HepG2 (cell line): ENCODE results near the gene CLCA2. TPM values are rescaled to one million over a fixed set of nuclear protein-coding genes. Genes with fewer than 3 reads are reported as not detected.

Experiments used
- ATAC-seq: fragments of 200-7000 bp; cut with Tn5 transposase; 3 replicates; pipeline ENCODE4 v1.9.1; 2020; ENCODE audit warnings: mild to moderate bottlenecking, moderate library complexity
- BruUV-seq: library from RNA; stranded (reverse); fragments of 400-500 nt; replicated peaks from 2 replicates; lab custom pipeline; 2021; lab: Mats Ljungman, UMichigan
- CTCF ChIA-PET: fragments of 300-600 bp; formaldehyde crosslinking; extraction: SDS; loops from one replicate; lab custom pipeline; 2021; ENCODE audit warnings: low total read pairs, inconsistent platforms, low intra/inter-chr PET ratio; lab: Yijun Ruan, JAX
- POLR2A ChIA-PET: fragments of 350-600 bp; sonication (Branson Sonifier 250); formaldehyde crosslinking; loops from one replicate; lab custom pipeline; 2020; ENCODE audit warnings: antibody characterized with exemption, inconsistent platforms; lab: Yijun Ruan, JAX
- DNase-seq: peaks from one replicate; pipeline ENCODE4 v3.0.0-alpha.2; 2015; ENCODE audit warnings: low spot score
- FAIRE-seq: peaks from 3 replicates; lab custom pipeline; 2011; peaks lifted over from hg19 to GRCh38; lab: Jason Lieb, UNC
- H2AFZ ChIP-seq: one replicate; pipeline ENCODE4 v1.6.1; 2011; ENCODE audit warnings: low read length, inconsistent platforms
- H3K27ac ChIP-seq: fragments of 300-600 bp; 3 replicates; pipeline ENCODE4 v1.8.0; 2011; ENCODE audit warnings: mixed run types, mild to moderate bottlenecking, mixed read lengths, low read length, inconsistent platforms; ENCODE audit not compliant: insufficient read depth; ENCODE audit errors: extremely low read length
- H3K27me3 ChIP-seq, 2 experiments: fragments of 200-600 bp in 1 of 2; 2 replicates in 1 of 2; 3 replicates in 1 of 2; pipeline versions ENCODE4 v1.6.0 to v1.8.0; 2011; ENCODE audit warnings: low read length in 2 of 2, mild to moderate bottlenecking in 2 of 2, moderate library complexity in 2 of 2, inconsistent platforms in 1 of 2; ENCODE audit not compliant: insufficient read depth in 2 of 2, control insufficient read depth in 1 of 2
- H3K36me3 ChIP-seq, 2 experiments: fragments of 200-600 bp in 1 of 2; replicated peaks in 1 of 2; 2 replicates in 1 of 2; 3 replicates in 1 of 2; pipeline versions ENCODE4 v1.5.1 to v1.8.0; 2011; ENCODE audit warnings: low read length in 2 of 2, inconsistent platforms in 1 of 2; ENCODE audit not compliant: insufficient read depth in 2 of 2, control insufficient read depth in 1 of 2
- H3K4me1 ChIP-seq: 2 replicates; pipeline ENCODE4 v1.5.1; 2012; ENCODE audit warnings: low read length, inconsistent platforms; ENCODE audit not compliant: insufficient read depth
- H3K4me2 ChIP-seq: 2 replicates; pipeline ENCODE4 v1.6.0; 2011; ENCODE audit warnings: low read depth, low read length, inconsistent platforms
- H3K4me3 ChIP-seq, 3 experiments: fragments of 200-600 bp in 1 of 3; sonication (generic), shearing (Covaris generic) in 1 of 3; replicated peaks in 1 of 3; 2 replicates each; pipeline ENCODE4 v1.5.1; 2011 to 2016; ENCODE audit warnings: low read length in 3 of 3, inconsistent platforms in 2 of 3, low read depth in 2 of 3, mild to moderate bottlenecking in 2 of 3, control low read depth in 1 of 3, mixed read lengths in 1 of 3; ENCODE audit not compliant: insufficient read depth in 1 of 3
- H3K79me2 ChIP-seq: one replicate; pipeline ENCODE4 v1.6.1; 2011; ENCODE audit warnings: low read length, inconsistent platforms; ENCODE audit not compliant: insufficient read depth
- H3K9ac ChIP-seq: 2 replicates; pipeline ENCODE4 v1.6.0; 2011; ENCODE audit warnings: mild to moderate bottlenecking, low read depth, low read length, inconsistent platforms; ENCODE audit not compliant: insufficient read depth
- H3K9me3 ChIP-seq: 2 replicates; pipeline ENCODE4 v1.5.1; 2012; ENCODE audit warnings: mild to moderate bottlenecking, low read length
- H4K20me1 ChIP-seq: 2 replicates; pipeline ENCODE4 v1.6.0; 2011; ENCODE audit warnings: inconsistent platforms, mild to moderate bottlenecking, low read length, moderate library complexity; ENCODE audit not compliant: insufficient read depth
- HMGXB3 ChIP-seq: sonication (generic); formaldehyde crosslinking; IDR thresholded peaks from 2 replicates; pipeline ENCODE4 v1.4.0; 2020; ENCODE audit warnings: missing genetic modification reagents, borderline replicate concordance
- IKZF1 ChIP-seq: fragments of 450-650 bp; IDR thresholded peaks from 2 replicates; pipeline ENCODE4 v1.7.1; 2016
- MAF1 ChIP-seq: sonication (generic); formaldehyde crosslinking; IDR thresholded peaks from 2 replicates; pipeline ENCODE4 v1.5.0; 2020; ENCODE audit warnings: missing genetic modification reagents, borderline replicate concordance
- NFE2 ChIP-seq: sonication (generic); formaldehyde crosslinking; IDR thresholded peaks from 2 replicates; pipeline ENCODE4 v1.4.0; 2020; ENCODE audit warnings: missing genetic modification reagents
- NFYB ChIP-seq: sonication (generic); formaldehyde crosslinking; IDR thresholded peaks from 2 replicates; pipeline ENCODE4 v1.4.0; 2020; ENCODE audit warnings: missing genetic modification reagents
- PITX1 ChIP-seq: sonication (generic); formaldehyde crosslinking; IDR thresholded peaks from 2 replicates; pipeline ENCODE4 v1.5.1; 2020; ENCODE audit warnings: mild to moderate bottlenecking, missing genetic modification reagents
- TAF15 ChIP-seq: fragments of 200-400 bp; formaldehyde crosslinking; IDR thresholded peaks from one replicate; pipeline ENCODE4 v1.6.1; 2018; ENCODE audit warnings: mild to moderate bottlenecking, low read depth, low read length; ENCODE audit not compliant: poor library complexity, severe bottlenecking
- ZC3H13 ChIP-seq: sonication (generic); formaldehyde crosslinking; IDR thresholded peaks from 2 replicates; pipeline ENCODE4 v1.8.1; 2023; ENCODE audit warnings: mild to moderate bottlenecking, missing genetic modification reagents, moderate library complexity
- ZNF136 ChIP-seq: sonication (generic); formaldehyde crosslinking; IDR thresholded peaks from 2 replicates; pipeline ENCODE4 v1.8.1; 2022; ENCODE audit warnings: low read depth, mild to moderate bottlenecking, moderate library complexity, missing genetic modification reagents
- WGBS: methylation state at CpG from one replicate; pipeline ENCODE4 v1.1.6; 2017; ENCODE audit warnings: low lambda C conversion rate; 5-methylcytosine and 5-hydroxymethylcytosine counted together
- in situ Hi-C: cut with HindIII; loops from 2 replicates; pipeline ENCODE4 v1.10.0; 2017; ENCODE audit warnings: low pct_unique_long_range_greater_than_20kb; ENCODE audit not compliant: extremely low pct_ligation_motif_present
- intact Hi-C: fragments of 100-400 bp; cut with micrococcal nuclease; formaldehyde crosslinking; loops from one replicate; pipeline ENCODE4 v1.10.0; 2022; ENCODE audit not compliant: unreplicated experiment
- polyA plus RNA-seq, 8 experiments: library from polyadenylated mRNA; depleted of rRNA in 3 of 8; stranded (reverse) in 7 of 8; unstranded in 1 of 8; fragments of >200 nt; fragmentation: Illumina TruSeq in 4 of 8; extraction: Trizol in 4 of 8; gene quantifications; 2 replicates each; pipeline versions ENCODE4 v1.2.1 to v1.2.3, GENCODE V29; 2011 to 2016; ENCODE audit warnings: low read depth in 4 of 8, missing spikeins in 1 of 8, mixed read lengths in 1 of 8; ENCODE audit not compliant: insufficient read depth in 1 of 8
- total RNA-seq, 5 experiments: library from RNA; depleted of rRNA; stranded (reverse); fragments of >200 nt; fragmentation: Illumina TruSeq; extraction: Trizol; gene quantifications; 2 replicates each; pipeline ENCODE4 v1.2.3, GENCODE V29; 2016; ENCODE audit warnings: low read depth in 1 of 5

Gene CLCA2
- total and polyA plus RNA-seq, 2 of the 13 experiments (the other 11 are each of a cell fraction or from before 2014, with no cell fraction given): not detected

- FAIRE-seq (no peak), ATAC-seq (no peak), DNase-seq (no peak)
- H3K9ac ChIP-seq: no peak overlapping the region
- ChIA-PET POLR2A (no interaction called here), CTCF (interaction anchor here (1.9 kb wide), 1 partner anchor 119 kb away, joined by 16 read pairs; no protein-coding TSS in a partner anchor)
- H3K9me3 ChIP-seq: peaks cover 8% of the 10 kb centered on the region
- no peak overlapping the region for H3K4me2 ChIP-seq
- no peak overlapping the region for H3K4me3 ChIP-seq
- WGBS: 58% methylated on average over 4 of the region's 4 CpGs
- no peaks in the 10 kb centered on the region for H3K4me1 ChIP-seq
- no TSS peak for BruUV-seq
- no peaks in the 10 kb centered on the region for H3K27me3 ChIP-seq
- no peaks in the 10 kb centered on the region for H3K79me2 ChIP-seq
- H3K27ac ChIP-seq: no peak overlapping the region
- in situ Hi-C loops: loop anchor here (10.0 kb wide), 1 partner anchor 124 kb away; no protein-coding TSS in a partner anchor
- TF ChIP-seq ZC3H13 (CRISPR knock-in tag): no peak
- TF ChIP-seq NFE2 (CRISPR knock-in tag): no peak
- no peak for TF ChIP-seq ZNF136 (CRISPR knock-in tag)
- no peak overlapping the region for H2AFZ ChIP-seq
- intact Hi-C loops: loop anchor here (2.0 kb wide), 1 partner anchor 122 kb away; no protein-coding TSS in a partner anchor
- no peaks in the 10 kb centered on the region for H4K20me1 ChIP-seq
- H3K36me3 ChIP-seq: no peaks in the 10 kb centered on the region
Measured at GRCh38 chr1:86381223-86381622, 42.7 kb upstream of the CLCA2 start.

DNA sequence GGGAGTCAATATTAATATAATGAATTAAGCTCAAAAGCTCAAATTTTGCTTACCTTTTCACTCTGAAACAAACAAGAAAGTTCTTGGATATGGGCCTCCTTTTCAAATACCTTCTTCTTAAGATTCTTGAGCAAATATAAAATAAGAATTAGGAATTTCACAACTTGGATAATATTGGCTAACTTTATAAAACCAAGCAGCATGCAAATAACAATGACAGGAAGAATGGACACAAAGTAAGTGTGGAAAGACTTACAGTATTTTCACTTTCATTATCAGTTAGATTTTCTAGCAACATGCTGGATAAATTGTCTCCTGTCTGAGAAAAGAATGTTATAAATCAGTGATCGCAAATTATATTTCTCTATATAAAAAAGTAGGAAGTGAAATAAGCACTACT lies 41.1 kb upstream of the CLCA2 start:
- Histone ChIP-seq H3K9me3 (no peaks in the 10 kb centered on the region), H3K79me2 (no peaks in the 10 kb centered on the region), H3K4me1 (no peaks in the 10 kb centered on the region), H3K4me3 (no peak overlapping the region), H3K27ac (no peak overlapping the region), H3K9ac (no peak overlapping the region), H3K36me3 (no peaks in the 10 kb centered on the region), H4K20me1 (no peaks in the 10 kb centered on the region), H3K27me3 (no peaks in the 10 kb centered on the region), H2AFZ (no peak overlapping the region), H3K4me2 (no peak overlapping the region)
- in situ Hi-C loops (loop anchor here (10.0 kb wide), 1 partner anchor 122 kb away; no protein-coding TSS in a partner anchor), intact Hi-C loops (no loop called here)
- FAIRE-seq (no peak), DNase-seq (no peak), ATAC-seq (no peak)
- 47% methylated on average over 1 of the region's 1 CpG for WGBS
- ChIA-PET CTCF (no interaction called here), POLR2A (no interaction called here)
- no TSS peak for BruUV-seq
- no peak for TF ChIP-seq TAF15
- no peak for TF ChIP-seq HMGXB3 (CRISPR knock-in tag)
- TF ChIP-seq IKZF1: no peak
- no peak for TF ChIP-seq NFYB
- no peak for TF ChIP-seq MAF1
- TF ChIP-seq PITX1 (CRISPR knock-in tag): no peak
